T-helper 2 cell treated with Interferon-gamma antibody and Interleukin-4, amounts not matched to agents 5 μg/mL and 100 μg/mL, for 36 hours (primary cell): ENCODE results near the gene PHACTR3.

Experiments
- DNase-seq: peaks from one replicate; pipeline ENCODE4 v3.0.0; 2021; ENCODE audit warnings: low spot score
- H3K27ac Mint-ChIP-seq: one replicate; pipeline ENCODE4 v1.8.0; 2021; ENCODE audit warnings: mild to moderate bottlenecking, mixed read lengths
- H3K27me3 Mint-ChIP-seq: one replicate; pipeline ENCODE4 v1.8.0; 2021; ENCODE audit warnings: low read depth, mixed read lengths
- H3K36me3 Mint-ChIP-seq: one replicate; pipeline ENCODE4 v1.8.0; 2021; ENCODE audit warnings: low read depth, mixed read lengths
- H3K4me1 Mint-ChIP-seq: one replicate; pipeline ENCODE4 v1.8.0; 2021; ENCODE audit warnings: low read depth, mixed read lengths
- H3K4me3 Mint-ChIP-seq: one replicate; pipeline ENCODE4 v1.8.0; 2022; ENCODE audit warnings: mild to moderate bottlenecking, moderate library complexity, mixed read lengths
- H3K9me3 Mint-ChIP-seq: one replicate; pipeline ENCODE4 v1.8.0; 2021; ENCODE audit warnings: mixed read lengths

The PHACTR3 gene

DNA sequence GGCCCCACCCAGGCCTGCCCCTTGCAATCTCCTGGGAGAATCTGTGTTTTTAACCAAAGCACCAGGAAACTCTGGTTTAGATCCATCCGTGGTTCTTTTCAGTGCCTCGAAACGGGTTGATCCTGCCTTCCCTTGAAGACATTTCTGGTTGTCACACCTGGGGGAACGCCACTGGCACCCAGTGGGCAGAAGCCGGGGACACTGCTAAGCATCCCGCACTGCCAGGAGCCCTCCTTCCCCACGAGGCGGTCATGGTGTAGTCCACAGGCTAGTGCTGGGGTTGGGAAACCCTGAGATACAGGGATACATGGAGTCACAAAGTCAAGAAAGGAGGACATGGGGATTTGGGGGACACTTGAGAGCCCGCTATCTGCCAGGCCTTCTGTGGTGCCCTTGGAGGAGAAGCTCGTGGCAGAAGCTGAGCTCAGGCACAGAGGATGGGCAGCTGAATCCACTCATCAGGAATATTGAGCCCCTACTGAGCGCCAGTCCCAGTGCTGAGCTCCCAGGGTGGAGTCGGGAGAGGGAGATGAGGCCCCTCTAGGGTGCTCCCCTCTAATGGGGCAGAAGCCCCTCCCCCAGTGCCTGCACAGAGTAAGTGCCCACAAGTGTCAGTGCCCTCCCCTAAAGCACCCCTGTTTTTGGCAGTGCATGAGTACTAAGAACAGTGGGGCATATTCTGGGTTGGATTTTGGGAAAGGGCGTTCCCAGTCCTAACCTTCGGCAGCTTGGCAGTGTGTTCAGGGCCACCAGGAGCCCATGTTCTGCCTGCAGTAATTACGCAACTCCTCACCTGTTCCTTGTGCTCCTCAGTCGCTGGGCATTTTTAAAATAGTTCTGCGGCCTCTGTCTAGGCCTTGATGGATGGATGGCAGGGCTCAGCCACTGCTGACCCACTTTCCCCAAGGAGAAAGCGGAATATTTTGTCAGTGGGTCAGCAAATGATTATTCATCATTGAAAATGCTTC lies 25.6 kb upstream of the PHACTR3 start:
- no peaks in the 10 kb centered on the region for H3K4me1 Mint-ChIP-seq
- peaks cover 40% of the 10 kb centered on the region for H3K27me3 Mint-ChIP-seq
- no peak overlapping the region for H3K27ac Mint-ChIP-seq
- H3K36me3 Mint-ChIP-seq, result no peaks in the 10 kb centered on the region
- no peak overlapping the region for H3K4me3 Mint-ChIP-seq
- no peaks in the 10 kb centered on the region for H3K9me3 Mint-ChIP-seq
- DNase-seq, result no peak

DNA sequence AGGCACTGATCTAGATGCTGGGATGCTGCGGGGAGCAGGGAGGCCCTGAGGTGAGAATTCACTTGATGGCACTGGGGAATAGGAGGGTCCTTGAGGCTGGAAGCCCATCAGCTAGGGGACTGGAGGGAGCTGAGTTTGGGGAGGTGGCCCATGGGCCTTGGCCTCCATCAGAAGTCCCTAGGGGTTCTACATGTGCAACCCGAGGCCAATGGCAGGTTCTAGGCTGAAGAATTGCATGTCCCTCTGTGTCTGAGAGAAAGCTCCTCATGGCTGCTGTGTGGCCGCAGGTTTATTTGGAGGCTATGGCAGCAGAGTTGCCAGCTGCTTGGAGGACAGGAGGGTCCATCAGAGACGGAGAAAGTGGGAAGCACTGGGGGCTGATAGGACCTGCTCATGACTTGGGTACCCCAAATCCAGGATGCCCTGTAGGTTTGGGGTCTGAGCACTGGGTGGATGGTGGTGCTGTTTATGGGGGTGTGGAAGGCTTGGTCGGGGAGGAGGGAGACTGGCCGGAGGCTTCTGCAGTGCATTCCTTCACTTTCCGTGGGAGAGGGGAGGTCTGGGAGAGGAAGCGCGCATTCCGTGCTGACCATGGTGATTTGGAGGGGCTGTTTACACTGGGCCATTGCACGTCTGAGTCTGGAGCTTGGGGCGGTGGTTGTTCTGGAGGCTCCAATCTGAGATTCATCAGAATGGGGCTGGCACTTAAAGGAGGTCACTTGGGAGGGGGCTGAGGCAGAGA lies 24.8 kb upstream of the PHACTR3 start:
- no peak for DNase-seq
- Mint-ChIP-seq H3K27ac (no peak overlapping the region), H3K36me3 (no peaks in the 10 kb centered on the region), H3K4me3 (no peak overlapping the region), H3K27me3 (peaks cover 38% of the 10 kb centered on the region), H3K4me1 (no peaks in the 10 kb centered on the region), H3K9me3 (no peaks in the 10 kb centered on the region)

DNA sequence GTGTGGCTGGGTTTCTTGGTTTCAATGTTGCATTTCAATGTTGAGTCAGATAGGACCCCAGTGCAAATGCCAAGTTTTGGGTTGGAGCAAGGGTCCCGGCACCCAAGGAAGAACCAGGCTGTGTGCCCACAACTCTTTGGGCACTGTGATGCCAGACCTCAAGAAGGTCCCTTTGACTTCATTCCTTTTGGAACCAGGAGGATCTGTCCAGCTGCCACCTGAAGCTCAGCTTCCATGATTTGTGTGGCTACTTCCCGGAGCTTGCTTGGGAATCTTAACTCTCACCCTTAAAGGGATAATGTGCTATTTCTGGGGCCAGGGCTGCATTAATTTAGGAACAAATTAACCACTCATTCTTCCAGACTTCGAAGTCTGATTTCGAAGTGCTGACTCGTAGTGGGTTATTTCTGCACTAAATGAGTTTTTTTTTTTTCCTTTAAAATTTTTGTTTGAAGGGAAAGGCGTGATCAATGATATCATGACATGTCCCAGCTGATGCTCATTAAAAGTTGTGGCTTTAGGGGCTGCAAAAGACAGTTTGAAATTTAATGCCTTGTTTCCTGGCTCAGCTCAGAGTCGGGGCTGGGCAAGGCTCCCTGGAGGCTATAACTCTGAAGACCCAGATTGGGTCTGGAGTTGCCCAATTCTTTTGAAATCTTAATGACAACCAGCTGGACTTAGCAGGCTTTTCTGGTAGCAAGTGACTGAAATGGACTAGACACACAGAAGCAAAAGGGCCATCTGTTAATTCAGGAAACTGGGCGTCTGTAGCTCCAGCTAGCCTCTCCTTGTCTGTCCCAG lies 24.0 kb upstream of the PHACTR3 start:
- Mint-ChIP-seq H3K4me1 (no peaks in the 10 kb centered on the region), H3K4me3 (no peak overlapping the region), H3K9me3 (no peaks in the 10 kb centered on the region), H3K27ac (no peak overlapping the region), H3K36me3 (no peaks in the 10 kb centered on the region), H3K27me3 (peaks cover 30% of the 10 kb centered on the region)
- no peak for DNase-seq

DNA sequence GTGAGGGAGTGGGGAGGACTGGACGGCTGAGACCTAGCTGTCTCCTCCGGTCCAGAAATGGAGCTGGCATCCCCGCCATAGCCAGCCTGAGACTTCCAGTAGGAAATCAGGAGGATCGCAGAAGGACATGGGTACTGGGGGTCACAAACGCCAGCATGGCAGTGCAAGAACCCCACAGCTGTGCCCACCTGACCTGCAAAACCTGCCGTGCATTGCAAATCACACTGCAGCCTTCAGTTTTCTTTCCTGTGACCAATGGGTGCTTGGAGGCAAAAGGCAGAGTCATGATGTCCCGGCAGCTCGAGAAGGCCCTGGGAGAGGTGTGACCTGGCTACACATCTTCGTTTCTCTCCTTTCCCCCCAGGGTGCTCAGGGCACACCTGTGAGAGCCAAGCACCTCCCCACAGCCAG lies 23.3 kb upstream of the PHACTR3 start:
- no peak for DNase-seq
- H3K4me3 Mint-ChIP-seq, result no peak overlapping the region
- H3K4me1 Mint-ChIP-seq, result no peaks in the 10 kb centered on the region
- no peak overlapping the region for H3K27ac Mint-ChIP-seq
- H3K27me3 Mint-ChIP-seq, result peaks cover 24% of the 10 kb centered on the region
- H3K36me3 Mint-ChIP-seq, result no peaks in the 10 kb centered on the region
- no peaks in the 10 kb centered on the region for H3K9me3 Mint-ChIP-seq

DNA sequence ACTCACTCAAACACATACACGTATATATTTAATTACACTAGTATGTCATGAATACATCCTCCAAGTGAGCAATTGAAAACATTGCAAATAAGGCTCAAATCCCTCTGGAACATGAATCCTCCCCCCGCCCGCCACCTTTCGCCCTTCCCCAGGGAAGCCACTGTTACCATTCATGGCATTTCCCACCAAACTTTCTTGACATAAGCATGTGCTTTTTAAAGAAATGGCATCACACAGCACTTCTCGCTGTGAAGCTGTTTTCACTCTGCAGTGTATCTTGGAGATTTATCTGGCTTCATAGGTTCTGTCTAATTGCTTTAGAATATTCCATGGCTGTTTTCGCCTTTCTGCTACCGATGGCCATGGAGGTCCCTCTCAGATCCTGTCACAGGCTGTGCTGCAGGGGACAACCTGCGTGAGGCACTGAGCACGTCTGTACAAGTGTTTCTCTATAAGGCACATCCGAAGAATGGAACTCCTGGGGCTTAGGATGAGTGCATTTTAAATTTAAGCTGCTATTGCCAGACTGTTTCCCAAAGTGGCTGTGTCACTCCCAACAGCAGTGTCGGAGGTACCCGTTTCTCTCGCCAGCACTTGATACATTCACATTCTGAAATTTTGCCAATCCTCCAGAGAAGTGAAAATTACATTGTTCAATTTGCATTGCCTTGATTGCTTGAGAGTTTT lies 22.2 kb upstream of the PHACTR3 start:
- H3K4me3 Mint-ChIP-seq, result no peak overlapping the region
- DNase-seq, result no peak
- H3K27me3 Mint-ChIP-seq, result peaks cover 14% of the 10 kb centered on the region
- H3K27ac Mint-ChIP-seq, result no peak overlapping the region
- H3K9me3 Mint-ChIP-seq, result no peaks in the 10 kb centered on the region
- no peaks in the 10 kb centered on the region for H3K4me1 Mint-ChIP-seq
- H3K36me3 Mint-ChIP-seq, result no peaks in the 10 kb centered on the region

DNA sequence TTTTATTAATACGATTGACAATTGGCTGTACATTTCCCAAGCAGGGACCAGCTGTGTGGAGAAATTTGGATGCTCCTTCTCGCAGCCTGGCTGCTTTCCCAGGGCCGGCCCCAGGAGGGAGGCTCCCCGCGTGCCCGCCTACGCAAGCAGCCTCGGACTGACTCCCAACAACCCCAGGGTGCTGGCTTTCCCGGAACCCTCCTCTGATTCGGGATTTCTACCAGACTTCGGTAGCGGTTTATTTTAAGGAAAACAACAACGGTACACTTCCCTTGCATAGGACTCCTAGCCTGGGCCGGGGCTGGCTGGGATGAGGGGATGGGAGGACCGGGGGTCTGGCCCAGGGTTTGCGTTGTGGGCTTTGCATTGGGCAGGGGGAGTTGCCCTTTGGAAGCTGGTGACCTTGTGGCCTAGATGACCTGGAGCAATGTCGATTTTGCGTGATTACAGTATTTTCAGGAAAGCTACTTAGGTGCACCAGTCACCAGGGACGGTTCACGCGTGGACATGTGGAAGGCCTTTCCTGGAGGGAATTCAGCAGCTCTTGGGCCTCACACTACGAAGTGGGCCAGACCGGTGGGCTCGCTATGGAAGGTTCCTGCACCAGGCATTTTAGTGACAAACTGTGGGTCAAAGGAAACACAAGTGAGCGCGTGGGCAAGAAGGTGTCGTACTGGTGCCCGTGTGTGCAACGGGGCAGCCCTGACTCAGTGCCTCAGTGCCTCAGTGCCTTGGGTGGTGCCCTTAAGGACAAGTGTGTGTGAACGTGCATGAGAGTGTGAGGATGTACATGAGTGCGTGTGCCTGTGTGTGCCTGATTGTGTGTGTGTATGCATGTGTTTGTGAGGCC lies 20.7 kb upstream of the PHACTR3 start:
- no peaks in the 10 kb centered on the region for H3K36me3 Mint-ChIP-seq
- H3K9me3 Mint-ChIP-seq, result no peaks in the 10 kb centered on the region
- no peak overlapping the region for H3K27ac Mint-ChIP-seq
- H3K27me3 Mint-ChIP-seq, result peaks cover 6% of the 10 kb centered on the region
- H3K4me1 Mint-ChIP-seq, result no peaks in the 10 kb centered on the region
- DNase-seq, result no peak
- no peak overlapping the region for H3K4me3 Mint-ChIP-seq

DNA sequence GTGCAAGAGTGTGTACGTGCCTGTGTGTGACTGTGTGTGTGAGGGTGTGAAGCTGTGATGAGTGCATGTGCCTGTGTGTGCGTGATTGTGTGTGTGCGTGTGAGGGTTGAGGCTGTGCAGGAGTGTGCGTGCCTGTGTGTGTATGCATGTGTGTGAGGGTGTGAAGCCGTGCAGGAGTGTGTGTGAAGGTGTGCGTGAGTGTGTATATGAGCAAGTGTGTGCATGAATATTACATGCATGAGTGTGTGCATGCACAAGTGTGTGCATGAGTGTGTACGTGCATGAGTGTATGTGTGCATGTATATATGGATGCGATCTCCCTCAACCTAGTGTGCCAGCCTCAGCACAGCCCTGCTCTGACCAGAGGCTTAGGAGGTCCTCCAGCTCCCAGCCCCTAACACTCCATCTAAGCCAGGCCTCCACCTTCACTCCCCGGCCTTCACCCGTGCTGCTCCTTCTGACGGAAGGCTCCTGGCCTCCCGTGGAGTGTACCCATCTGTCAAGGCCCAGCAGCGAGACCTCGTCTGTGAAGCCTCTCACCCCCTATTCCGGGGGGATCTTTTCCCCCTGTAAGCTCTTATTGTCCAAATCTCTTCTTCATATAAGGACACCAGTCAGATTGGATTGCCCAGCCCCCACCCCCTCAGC lies 19.9 kb upstream of the PHACTR3 start:
- H3K4me1 Mint-ChIP-seq, result no peaks in the 10 kb centered on the region
- no peak overlapping the region for H3K4me3 Mint-ChIP-seq
- H3K27ac Mint-ChIP-seq, result no peak overlapping the region
- no peaks in the 10 kb centered on the region for H3K9me3 Mint-ChIP-seq
- H3K27me3 Mint-ChIP-seq, result peaks cover 6% of the 10 kb centered on the region
- H3K36me3 Mint-ChIP-seq, result no peaks in the 10 kb centered on the region
- no peak for DNase-seq

DNA sequence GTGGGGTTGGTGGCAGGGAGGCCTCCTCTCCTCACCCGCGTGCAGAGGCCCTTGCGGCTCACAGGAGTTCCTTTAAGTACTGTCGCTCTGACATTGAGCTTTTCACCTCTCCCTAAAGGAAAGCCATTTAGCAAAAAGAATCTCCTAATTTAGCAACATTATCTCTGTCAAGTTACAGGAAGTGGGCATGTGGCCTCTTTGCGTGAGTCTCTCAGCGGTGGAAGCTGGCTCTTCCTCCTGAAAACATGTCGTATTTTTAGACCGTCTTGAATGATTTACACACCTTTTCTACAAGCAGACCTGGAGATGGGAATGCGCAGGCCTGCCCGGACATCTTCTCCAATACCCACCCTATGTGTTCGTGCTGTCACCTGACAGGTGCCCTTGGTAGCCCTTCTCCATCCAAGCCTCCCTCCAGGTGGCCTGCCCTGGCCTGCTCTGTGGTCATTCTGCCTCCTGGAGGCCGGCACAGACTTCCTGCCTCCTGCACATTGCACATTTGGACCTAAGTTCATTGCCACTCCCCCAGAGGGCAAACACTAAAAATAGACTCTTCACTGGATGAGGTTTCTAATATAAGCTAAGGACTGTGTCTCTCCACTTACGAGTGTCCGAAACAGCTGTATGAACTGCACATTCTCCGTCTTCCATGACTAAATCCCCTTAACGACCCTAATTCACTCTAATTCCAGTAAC lies 18.5 kb upstream of the PHACTR3 start:
- H3K27ac Mint-ChIP-seq, result no peak overlapping the region
- DNase-seq, result no peak
- no peaks in the 10 kb centered on the region for H3K4me1 Mint-ChIP-seq
- H3K27me3 Mint-ChIP-seq, result no peaks in the 10 kb centered on the region
- H3K4me3 Mint-ChIP-seq, result no peak overlapping the region
- H3K9me3 Mint-ChIP-seq, result no peaks in the 10 kb centered on the region
- no peaks in the 10 kb centered on the region for H3K36me3 Mint-ChIP-seq

DNA sequence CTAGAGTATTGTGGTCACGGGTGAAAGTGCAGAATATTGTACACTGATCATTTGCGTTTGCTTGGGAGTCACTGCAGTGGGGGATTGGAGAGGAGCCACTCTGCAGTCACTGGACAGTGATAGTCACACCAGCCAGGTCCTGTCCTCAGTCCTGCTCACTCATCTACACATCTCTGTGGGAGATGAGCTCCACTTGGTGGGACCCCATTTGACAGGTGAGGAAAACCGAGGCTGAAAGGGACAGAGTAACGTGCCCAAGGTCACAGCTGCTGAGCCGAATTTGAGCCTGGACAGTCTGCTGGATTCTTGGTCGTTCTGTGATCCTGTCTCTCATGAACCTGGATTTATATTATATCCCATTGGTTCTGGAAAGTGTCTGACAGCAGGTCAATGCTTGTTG lies 17.7 kb upstream of the PHACTR3 start:
- H3K9me3 Mint-ChIP-seq, result no peaks in the 10 kb centered on the region
- H3K36me3 Mint-ChIP-seq, result no peaks in the 10 kb centered on the region
- no peaks in the 10 kb centered on the region for H3K27me3 Mint-ChIP-seq
- no peaks in the 10 kb centered on the region for H3K4me1 Mint-ChIP-seq
- no peak overlapping the region for H3K27ac Mint-ChIP-seq
- DNase-seq, result no peak
- no peak overlapping the region for H3K4me3 Mint-ChIP-seq

DNA sequence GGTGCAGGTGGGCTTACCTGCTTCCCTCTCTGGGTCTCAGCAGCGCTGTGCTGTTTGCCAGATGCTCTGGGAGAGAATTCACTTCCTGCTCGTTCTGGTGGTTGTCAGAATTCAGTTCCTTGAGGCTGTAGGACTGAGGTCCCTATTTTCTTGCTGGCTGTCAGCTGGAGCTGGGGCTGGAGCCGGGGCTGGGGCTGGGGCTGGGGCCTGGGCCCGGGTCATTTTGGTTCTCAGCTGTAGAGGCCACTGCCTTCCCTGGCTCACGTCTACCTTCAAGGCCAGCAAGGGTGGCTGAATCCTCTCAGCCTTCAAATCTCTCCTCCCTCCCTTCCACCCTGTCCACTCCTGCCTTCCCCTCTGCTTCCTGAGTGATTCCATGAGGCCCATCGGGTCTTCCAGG lies 16.8 kb upstream of the PHACTR3 start:
- Mint-ChIP-seq H3K36me3 (no peaks in the 10 kb centered on the region), H3K27me3 (peaks cover 4% of the 10 kb centered on the region), H3K4me3 (no peak overlapping the region), H3K9me3 (no peaks in the 10 kb centered on the region), H3K27ac (no peak overlapping the region), H3K4me1 (no peaks in the 10 kb centered on the region)
- DNase-seq, result no peak

DNA sequence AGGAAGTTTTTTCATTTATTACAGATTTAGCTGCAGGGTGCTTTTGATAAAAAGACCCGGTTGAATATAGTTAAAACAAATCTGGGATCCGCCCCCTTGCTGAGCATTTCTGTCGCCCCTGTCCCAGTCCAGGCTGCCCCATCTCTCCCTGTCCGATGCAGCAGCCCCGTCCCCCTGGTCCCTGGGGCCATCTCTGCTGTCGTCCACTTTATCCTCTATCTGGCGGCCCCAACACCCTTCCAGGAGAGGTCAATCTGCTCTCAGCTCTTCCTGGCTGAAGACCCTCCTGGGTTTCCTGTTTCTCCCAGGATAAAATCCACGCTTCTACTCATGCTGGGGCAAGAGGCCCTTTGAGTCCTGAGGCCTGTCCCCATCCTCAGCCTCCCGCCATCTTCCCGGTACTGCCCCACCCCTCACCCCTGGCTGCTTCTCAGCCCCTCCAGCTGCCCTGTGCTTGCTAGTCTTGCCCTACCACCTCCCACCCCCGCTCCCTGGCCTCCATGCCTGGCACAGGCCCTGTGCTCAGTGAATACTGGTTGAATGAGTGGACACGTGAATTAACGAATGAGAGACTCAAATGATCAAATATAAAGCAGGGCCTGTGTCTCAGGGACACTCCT lies 16.0 kb upstream of the PHACTR3 start:
- Mint-ChIP-seq H3K9me3 (no peaks in the 10 kb centered on the region), H3K4me1 (no peaks in the 10 kb centered on the region), H3K4me3 (no peak overlapping the region), H3K27ac (no peak overlapping the region), H3K27me3 (peaks cover 4% of the 10 kb centered on the region), H3K36me3 (no peaks in the 10 kb centered on the region)
- no peak for DNase-seq
